GM18526 (cell line): ENCODE measurements around the gene GABRA5.

ENCODE experiments used
- POLR2A ChIP-seq: IDR thresholded peaks from 3 replicates; pipeline ENCODE4 v1.6.1; 2011; ENCODE audit not compliant: insufficient read length; ENCODE audit errors: extremely low read depth

GABRA5 gene

DNA sequence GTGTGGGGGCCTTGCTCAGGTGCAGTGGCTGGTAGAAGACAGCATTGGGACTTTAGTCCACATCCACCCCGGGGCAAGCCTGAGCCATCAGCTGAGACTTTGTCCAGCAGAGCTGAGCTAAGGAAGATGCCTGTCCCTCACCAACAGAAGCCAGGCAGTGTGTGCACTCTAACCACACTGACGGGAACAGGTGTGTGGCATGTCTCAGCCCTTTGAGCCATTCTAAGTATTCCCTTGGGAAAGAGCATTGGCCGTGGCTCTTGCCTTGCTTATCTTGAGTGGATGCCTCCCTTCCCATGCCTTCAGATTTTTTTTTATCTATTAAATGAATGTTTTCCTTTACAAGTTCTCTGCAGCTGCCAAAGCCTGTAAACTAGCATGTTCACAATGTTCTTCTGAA, 3.5 kb downstream of the GABRA5 start:
- TF ChIP-seq POLR2A: no peak

DNA sequence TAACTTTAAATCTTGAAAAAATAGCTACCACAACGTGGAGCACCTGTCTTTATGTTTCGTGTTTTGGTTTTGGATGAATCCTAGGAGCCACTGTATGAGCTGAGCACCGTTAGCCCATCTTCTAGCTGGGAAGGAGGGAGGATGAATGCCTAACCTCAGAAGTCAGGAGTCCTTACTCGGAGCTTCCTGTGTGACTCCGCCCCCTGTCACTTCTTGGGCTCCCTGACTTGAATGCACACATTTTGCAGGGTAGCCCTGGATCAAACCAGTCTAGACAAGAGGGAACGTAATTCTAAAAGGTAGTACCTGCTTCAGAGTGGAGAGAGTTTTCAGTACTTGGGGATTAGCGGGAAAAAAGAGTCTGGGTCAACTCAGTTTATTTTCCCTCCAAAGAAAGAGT, 5.3 kb downstream of the GABRA5 start:
- no peak for TF ChIP-seq POLR2A

DNA sequence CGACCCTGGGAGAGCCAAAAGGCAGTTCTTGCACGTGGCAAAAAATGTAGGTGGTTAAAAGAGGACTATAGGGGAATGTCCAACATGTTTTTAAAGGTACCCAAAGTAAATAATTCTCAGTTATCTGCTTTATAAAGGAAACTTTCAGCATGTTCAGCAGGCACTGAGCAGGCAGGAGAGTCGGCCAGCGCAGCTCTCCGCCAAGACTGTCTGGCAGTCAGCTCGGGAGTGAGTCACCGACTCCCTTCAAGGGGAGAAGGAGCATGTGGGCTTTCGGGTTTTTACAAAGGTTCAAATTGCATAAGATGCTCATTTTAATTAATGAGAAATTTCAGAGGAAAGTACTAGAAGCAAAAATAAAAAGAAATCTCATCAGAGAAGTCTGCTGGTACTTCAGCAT, 7.0 kb downstream of the GABRA5 start:
- no peak for TF ChIP-seq POLR2A

DNA sequence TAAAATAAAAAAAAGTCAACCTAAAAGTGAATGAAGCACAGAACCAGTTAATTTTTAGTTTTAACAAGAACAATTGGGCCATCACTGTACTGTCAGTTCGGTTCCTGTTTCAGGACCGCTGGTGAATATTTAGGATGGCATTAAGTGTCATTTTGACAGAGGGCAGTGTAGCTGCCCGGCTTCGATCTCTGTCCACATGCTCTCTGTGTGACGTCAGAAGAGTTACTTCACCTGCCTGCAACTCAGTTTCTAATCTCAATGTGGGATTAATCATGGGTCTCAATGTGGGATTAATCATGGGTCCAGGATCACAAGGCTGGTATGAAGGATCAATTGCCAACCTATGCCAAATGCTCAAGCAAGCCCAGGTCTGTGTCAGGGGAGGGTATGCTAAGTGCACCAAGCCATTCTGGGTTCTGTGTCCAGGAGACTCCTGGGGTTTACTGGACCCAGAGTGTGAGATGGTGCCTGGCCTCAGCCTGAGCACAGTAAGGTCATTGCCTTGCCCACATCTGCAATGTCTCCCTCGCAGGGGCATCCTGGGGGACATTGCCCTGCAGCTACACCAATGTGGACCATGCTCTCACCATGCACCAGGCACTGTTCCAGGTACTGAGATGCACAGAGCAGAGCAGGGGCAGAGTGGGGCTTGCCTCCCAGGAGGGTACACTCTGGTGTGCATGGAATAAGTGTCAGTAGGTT, 8.1 kb downstream of the GABRA5 start:
- TF ChIP-seq POLR2A: no peak

DNA sequence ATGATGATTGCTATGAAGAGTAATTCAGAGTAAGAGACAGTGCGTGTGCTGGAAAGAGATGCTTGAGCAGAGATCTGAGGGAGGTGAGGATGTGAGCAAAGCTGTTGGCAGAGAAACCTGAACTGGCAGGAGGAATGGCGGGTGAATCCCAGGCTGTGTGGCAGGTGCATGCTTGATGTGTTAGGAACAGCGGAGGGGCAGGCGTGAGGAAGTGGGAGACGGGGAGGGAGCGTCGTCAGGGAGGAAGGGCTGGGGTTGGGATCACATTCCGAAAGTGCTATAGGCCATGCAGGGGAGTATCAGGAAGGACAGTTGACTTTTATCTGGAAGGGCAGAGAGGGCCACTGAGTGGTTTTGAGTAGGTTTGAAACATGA, 8.6 kb downstream of the GABRA5 start:
- no peak for TF ChIP-seq POLR2A

DNA sequence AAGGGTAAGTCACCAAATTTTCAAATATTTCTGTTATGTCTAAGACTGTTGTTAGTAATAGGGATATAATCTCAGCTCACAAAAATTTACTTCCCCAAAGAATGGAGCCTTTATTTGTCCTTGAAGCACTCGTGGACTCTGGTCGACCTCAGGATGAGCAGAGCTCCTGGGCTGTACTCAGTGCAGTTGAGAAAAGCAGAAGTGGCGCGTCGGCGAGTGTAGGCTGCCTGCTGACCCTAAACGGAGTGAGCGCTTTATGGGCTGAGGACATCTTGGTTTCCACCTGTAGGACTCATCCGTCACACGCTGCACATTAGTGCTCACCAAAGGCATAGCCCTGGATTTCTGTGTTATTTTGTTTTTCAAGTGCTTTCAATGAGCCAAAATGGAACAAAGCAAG, 11.0 kb downstream of the GABRA5 start:
- TF ChIP-seq POLR2A: no peak

DNA sequence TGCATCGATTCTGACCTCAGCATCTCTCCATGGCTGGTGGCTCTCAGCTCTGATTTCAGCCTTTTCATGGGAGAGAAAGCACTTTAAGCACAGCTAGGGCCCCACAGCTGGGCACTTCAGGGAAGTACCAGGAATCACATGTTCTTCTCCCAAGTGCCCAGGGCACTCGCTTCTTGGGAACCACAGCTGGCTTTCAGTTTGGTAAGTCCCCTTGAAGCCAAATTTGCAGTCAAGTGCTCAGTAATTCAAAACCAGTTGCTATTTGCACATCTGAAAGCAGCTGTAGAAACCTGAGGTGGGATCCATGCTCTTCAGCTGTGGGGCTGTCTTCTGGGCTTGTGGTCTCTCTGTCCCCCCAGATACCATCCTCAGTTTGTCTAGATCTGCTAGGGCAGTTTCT, 12.8 kb downstream of the GABRA5 start:
- no peak for TF ChIP-seq POLR2A

DNA sequence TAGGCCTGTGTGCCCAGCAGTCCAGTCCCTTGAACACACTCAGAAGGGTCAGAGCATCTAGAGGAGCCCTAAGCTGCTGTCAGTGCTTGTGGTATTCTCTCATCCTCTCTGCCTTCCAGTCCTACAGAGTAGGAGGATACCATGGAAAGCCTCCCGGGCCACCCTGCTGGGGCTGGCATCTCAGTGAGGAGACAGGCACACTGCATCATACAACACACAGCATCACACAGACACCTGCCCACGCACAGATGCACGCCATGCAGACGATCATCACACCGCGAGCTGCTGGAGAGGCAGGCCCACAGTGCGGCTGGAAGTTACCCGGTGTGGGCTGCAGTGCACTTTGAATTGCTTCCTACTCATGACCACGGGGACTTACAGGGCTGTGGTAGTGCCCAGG, 15.2 kb downstream of the GABRA5 start:
- no peak for TF ChIP-seq POLR2A

DNA sequence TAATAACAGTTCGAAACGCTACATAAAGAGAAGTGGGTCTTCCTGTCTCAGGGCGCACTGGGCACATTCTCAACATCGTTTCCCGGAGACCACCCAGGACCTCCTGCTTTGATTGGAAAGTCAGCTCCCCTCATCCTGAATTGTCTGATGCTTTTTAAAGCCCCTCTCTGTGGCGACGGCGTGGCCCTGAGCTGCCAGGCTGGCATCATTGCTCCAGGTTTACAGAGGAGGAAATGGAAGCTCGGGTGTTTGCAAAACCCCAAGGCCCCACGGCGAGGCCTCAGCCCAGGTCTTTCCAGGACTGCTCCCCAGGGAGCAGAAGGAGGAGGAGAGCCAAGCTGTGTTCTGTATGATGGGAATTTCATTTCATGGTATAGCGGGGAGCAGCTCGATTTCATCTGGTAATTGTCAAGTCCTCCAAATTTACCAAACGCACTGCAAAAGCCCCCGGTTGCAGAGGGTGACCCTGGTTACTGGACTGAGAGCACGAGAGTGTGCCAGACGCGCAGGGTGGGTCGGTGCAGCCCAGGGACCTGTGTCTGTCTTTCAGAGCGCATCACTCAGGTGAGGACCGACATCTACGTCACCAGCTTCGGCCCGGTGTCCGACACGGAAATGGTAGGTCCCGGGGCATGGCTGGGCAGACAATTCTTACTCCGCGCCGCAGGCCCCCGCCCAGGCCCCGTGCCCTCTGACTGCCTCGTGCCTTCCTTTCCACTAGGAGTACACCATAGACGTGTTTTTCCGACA, 15.9 kb downstream of the GABRA5 start:
- no peak for TF ChIP-seq POLR2A

DNA sequence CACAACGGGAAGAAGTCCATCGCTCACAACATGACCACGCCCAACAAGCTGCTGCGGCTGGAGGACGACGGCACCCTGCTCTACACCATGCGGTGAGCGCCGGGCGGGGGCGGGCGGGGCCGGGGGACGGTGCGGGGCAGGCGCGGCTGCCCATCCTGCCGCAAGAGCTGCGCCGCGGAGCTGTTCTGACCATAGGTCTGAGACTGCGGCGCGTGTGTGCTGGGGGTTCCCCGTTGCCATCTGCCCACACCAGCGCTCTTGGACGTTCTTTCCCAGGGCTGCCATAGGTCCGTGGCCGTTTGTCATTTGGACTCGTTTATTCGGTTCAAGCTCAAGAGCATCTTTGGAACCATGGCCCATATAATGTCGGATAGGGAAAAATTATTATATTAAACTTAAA, 16.6 kb downstream of the GABRA5 start:
- TF ChIP-seq POLR2A: no peak

DNA sequence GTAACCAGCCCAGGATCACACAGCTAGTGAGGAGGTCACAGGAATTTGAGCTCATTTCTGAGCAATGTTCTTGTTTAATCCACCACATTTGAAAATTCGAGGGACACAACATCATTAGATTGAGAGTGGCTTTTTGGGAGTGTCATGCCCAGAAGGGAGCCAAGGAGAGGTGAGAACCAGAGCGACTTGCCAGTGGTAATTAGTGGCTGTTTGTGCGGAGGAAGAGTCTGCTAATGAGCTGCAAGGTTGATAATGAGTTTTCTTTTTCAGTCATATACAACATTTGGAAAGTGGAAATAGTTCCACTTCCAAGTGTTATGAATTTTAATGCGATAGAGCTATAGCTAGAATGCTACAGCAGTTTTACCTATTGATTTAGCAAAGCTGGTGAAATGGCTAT, 19.7 kb downstream of the GABRA5 start:
- no peak for TF ChIP-seq POLR2A

DNA sequence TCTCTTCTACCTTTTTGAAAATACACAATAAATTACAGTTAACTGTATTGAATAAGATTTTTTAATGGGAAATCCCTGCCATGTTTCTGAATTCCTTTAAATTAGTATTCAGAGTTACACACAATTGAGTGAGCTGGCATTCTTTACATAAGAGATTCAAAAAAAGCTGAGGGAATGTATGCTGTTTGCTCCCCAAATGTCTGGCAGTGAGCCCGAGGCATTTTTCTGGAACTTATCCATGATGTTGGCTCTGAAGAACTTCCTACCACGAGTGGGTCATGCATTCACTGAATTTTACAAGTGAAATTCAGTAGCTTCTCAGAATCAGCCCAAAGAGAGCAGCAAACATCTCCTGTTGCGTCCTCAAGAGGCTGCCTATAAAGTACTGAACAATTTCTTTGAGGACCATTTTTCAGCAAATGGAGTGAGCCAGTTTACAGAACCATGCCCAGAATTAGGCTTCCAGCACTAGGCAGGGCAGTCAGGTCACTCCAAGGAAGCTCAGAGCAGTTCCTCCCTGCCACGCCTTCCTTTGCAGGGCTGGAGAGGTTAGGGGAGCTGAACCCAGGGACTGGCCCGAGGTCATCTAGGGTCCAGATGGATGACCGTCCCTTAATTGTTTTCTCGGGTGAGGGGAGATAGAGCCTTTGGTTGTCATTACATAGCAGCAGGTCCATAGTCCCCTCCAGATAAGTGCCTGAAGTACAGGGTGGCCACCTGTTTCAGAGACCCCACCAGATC, 21.2 kb downstream of the GABRA5 start:
- TF ChIP-seq POLR2A: no peak

DNA sequence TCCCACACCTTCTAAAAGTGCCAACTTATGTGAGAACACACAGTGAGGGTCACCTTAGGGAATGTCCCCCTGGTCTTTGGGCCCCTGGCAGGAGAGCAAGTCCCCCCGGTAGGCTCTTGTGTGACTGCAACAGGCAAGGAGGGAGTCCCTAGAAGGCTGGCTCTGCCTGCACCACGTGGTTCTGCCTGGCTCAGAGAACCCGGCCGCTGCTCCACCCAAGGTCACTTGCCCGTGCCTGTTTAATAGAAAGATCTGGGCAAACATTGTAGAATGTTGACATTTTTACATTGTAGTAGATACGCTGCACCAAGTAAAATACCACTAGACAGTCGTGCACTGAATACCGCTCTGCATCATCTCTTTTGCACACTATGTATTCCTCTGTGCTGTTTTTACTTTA, 21.9 kb downstream of the GABRA5 start:
- TF ChIP-seq POLR2A: no peak

DNA sequence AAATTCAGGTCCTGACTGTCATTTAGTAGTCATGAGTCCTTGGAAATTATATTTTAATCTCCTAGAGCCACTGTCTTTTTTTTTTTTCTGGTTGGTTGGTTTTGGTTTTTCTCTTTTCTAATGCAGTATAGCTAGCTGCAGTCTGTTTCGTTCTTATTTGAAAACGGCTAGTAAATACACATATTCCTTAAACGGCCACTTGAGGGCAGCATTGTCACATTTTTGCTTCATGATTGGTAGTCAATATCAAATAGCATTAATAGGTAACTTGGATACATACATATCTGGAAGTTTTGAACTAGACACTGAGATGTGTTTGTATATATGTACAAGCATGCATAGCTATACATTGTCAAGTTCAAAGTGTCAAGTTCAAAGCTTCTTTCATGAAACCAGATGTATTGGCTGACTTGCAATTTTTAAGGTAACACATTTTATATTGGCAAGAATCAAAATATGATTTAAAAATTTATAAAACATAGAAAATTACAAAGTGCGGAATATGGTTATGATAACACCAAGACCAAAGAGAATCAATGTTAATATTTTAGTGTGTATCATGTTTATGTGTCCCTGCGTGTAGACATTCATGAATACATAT, 22.5 kb downstream of the GABRA5 start:
- TF ChIP-seq POLR2A: no peak

DNA sequence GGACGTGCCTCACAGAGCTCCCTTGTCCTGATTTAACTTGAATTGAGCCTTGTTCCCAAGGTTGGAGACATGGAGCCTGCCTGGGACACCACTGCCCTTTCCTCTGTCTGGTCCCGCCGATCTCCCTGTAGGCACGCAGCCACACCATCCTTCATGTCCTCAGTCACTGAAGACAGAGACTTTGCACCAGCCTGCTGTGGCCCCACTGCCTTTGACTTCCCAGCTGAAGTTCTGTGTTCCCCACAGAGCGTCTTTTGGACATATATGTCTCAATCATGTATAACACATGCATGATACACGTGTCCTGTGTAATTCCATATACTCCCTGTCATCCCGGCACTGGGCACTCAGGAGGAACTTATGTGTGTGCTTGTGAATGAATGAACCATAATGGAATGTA, 23.6 kb downstream of the GABRA5 start:
- TF ChIP-seq POLR2A: no peak

DNA sequence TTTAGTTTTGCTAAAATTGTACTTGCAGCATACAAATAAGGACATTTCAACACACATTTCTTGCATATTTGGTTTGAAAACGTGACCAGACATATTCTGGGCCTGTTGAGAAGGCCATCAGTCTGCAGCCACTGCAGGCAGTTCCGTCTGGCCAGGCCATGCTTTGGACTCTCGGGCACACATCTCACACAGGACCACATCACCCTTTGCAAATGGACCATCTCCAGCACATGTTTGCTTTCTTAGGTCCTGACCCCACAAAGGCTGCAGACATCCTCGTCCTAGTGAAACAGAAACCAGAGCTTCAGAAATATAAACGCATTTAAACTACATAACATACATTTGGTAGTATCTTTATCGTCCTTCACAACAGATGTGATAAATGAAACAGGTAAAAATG, 24.1 kb downstream of the GABRA5 start:
- no peak for TF ChIP-seq POLR2A
